Small intestine (tissue), 7 donors: ENCODE results near the gene EPB41L2. TPM values are rescaled to one million over a fixed set of nuclear protein-coding genes. Genes with fewer than 3 reads are reported as not detected.
"Not testable (repeated sequence)": the region's sequence is repeated elsewhere in the genome, so short reads cannot be mapped to it uniquely, and the experiment has no call there.

Source experiments
- DNase-seq, 2 donors: peaks; one replicate each; pipeline versions ENCODE4 v3.0.0 to v3.0.0-alpha.2; 2013
- FAIRE-seq: peaks from 2 replicates; lab custom pipeline; 2012; peaks lifted over from hg19 to GRCh38; lab: Jason Lieb, UNC
- H3K27ac ChIP-seq, 3 donors: one replicate each; pipeline ENCODE4 v1.5.1; 2013; ENCODE audit warnings: low read length in 2 of 3, mild to moderate bottlenecking in 2 of 3, control low read depth in 1 of 3, inconsistent platforms in 1 of 3, low read depth in 1 of 3, moderate library complexity in 1 of 3
- H3K27me3 ChIP-seq, 3 donors: one replicate each; pipeline ENCODE4 v1.6.1; 2013; ENCODE audit warnings: low read length in 3 of 3, inconsistent platforms in 1 of 3; ENCODE audit not compliant: control insufficient read depth in 3 of 3, insufficient read depth in 3 of 3
- H3K36me3 ChIP-seq, 3 donors: one replicate each; pipeline ENCODE4 v1.6.1; 2013; ENCODE audit warnings: low read length in 3 of 3, inconsistent platforms in 1 of 3, low read depth in 1 of 3, mild to moderate bottlenecking in 1 of 3, moderate library complexity in 1 of 3; ENCODE audit not compliant: control insufficient read depth in 3 of 3, insufficient read depth in 2 of 3
- H3K4me1 ChIP-seq, 3 donors: one replicate each; pipeline ENCODE4 v1.6.1; 2013; ENCODE audit warnings: low read length in 2 of 3, inconsistent platforms in 1 of 3, low read depth in 1 of 3, mild to moderate bottlenecking in 1 of 3, moderate library complexity in 1 of 3; ENCODE audit not compliant: control insufficient read depth in 3 of 3, insufficient read depth in 2 of 3
- H3K4me3 ChIP-seq, 3 donors: one replicate each; pipeline ENCODE4 v1.5.1; 2013; ENCODE audit warnings: low read length in 3 of 3, control low read depth in 1 of 3, inconsistent platforms in 1 of 3, low read depth in 1 of 3, mild to moderate bottlenecking in 1 of 3, moderate library complexity in 1 of 3
- H3K9me3 ChIP-seq, 2 donors: one replicate each; pipeline ENCODE4 v1.6.1; 2013; ENCODE audit warnings: low read depth in 1 of 2, low read length in 1 of 2; ENCODE audit not compliant: control insufficient read depth in 2 of 2, insufficient read depth in 1 of 2
- WGBS, 3 donors: extraction: QIAGEN DNeasy Blood & Tissue Kit; methylation state at CpG; one replicate each; pipeline ENCODE4 v1.1.7; 2013; 5-methylcytosine and 5-hydroxymethylcytosine counted together
- polyA plus RNA-seq, 4 donors: library from polyadenylated mRNA; stranded (reverse) in 3 of 4; unstranded in 1 of 4; fragments of 200-250 nt in 3 of 4; fragments of 120-200 nt in 1 of 4; gene quantifications; one replicate each; pipeline versions ENCODE4 v1.2.1 to v1.2.3, GENCODE V29; 2013
- donor health status: healthy with polysubstance abuse.
- donor health status: control.
- donor health status: control.
- donor health status: Bipolar disorder and iron deficiency.
- donor health status: healthy.

The EPB41L2 gene
- polyA plus RNA-seq, 4 donors = 14.8 to 63.0 (median 31.1) TPM

- no peaks in the 10 kb centered on the region for H3K4me1 ChIP-seq
- 27 to 45% (median 36%) methylated on average over 2 of the region's 2 CpGs for WGBS, 3 donors
- peaks cover 0 to 6% of the 10 kb centered on the region in 2 donors for H3K9me3 ChIP-seq
- no peak overlapping the region for H3K27ac ChIP-seq
- H3K27me3 ChIP-seq = no peaks in the 10 kb centered on the region
- DNase-seq (no peak), FAIRE-seq (no peak)
- H3K4me3 ChIP-seq = no peak overlapping the region
- no peaks in the 10 kb centered on the region for H3K36me3 ChIP-seq
These were observed 49.5 kb downstream of the EPB41L2 start for GRCh38 chr6:131013495-131013894.

GRCh38 chr6:131009790-131010189, 53.3 kb downstream of the EPB41L2 start:
- no peaks in the 10 kb centered on the region for H3K27me3 ChIP-seq
- no peaks in the 10 kb centered on the region for H3K4me1 ChIP-seq
- no peak overlapping the region for H3K4me3 ChIP-seq
- H3K9me3 ChIP-seq = peaks cover 2 to 28% of the 10 kb centered on the region in 2 donors
- WGBS, 3 donors = 77 to 92% (median 89%) methylated on average over 2 of the region's 2 CpGs
- H3K36me3 ChIP-seq = no peaks in the 10 kb centered on the region
- FAIRE-seq (no peak), DNase-seq (no peak)
- no peak overlapping the region for H3K27ac ChIP-seq

GRCh38 chr6:131008965-131009364, 54.1 kb downstream of the EPB41L2 start:
- H3K27ac ChIP-seq, H3K4me1 ChIP-seq, H3K27me3 ChIP-seq, H3K4me3 ChIP-seq, FAIRE-seq, H3K36me3 ChIP-seq: not testable (repeated sequence)
- WGBS, 3 donors = 54 to 83% (median 65%) methylated on average over 2 of the region's 2 CpGs
- peaks cover 2 to 28% of the 10 kb centered on the region in 2 donors for H3K9me3 ChIP-seq
- DNase-seq = peak in 1 of 2 donors; percentile 41

- not testable (repeated sequence) for H3K36me3 ChIP-seq, H3K4me3 ChIP-seq, DNase-seq, H3K27me3 ChIP-seq, H3K27ac ChIP-seq, H3K4me1 ChIP-seq, FAIRE-seq
- peaks cover 2 to 28% of the 10 kb centered on the region in 2 donors for H3K9me3 ChIP-seq
- WGBS, 3 donors = 76 to 87% (median 80%) methylated on average over 5 of the region's 5 CpGs
These were observed 55.1 kb downstream of the EPB41L2 start for GRCh38 chr6:131007964-131008363.

- Histone ChIP-seq H3K27me3 (no peaks in the 10 kb centered on the region), H3K36me3 (no peaks in the 10 kb centered on the region), H3K4me1 (peaks cover 0 to 2% (median 0%) of the 10 kb centered on the region in 3 donors), H3K4me3 (no peak overlapping the region), H3K27ac (no peak overlapping the region), H3K9me3 (peaks cover 2 to 28% of the 10 kb centered on the region in 2 donors)
- DNase-seq = no peak
- FAIRE-seq = no peak
- WGBS, 3 donors = 95 to 98% (median 95%) methylated on average over 5 of the region's 5 CpGs
These were observed 55.8 kb downstream of the EPB41L2 start for GRCh38 chr6:131007286-131007685.

GRCh38 chr6:131005439-131006016, 57.5 kb downstream of the EPB41L2 start:
- WGBS, 3 donors = 65 to 88% (median 80%) methylated on average over 3 of the region's 3 CpGs
- Histone ChIP-seq H3K36me3 (no peaks in the 10 kb centered on the region), H3K4me1 (peaks cover 0 to 2% (median 0%) of the 10 kb centered on the region in 3 donors), H3K4me3 (no peak overlapping the region), H3K27ac (no peak overlapping the region), H3K9me3 (peaks cover 2 to 28% of the 10 kb centered on the region in 2 donors), H3K27me3 (no peaks in the 10 kb centered on the region)
- DNase-seq (no peak), FAIRE-seq (no peak)

GRCh38 chr6:131004936-131005335, 58.1 kb downstream of the EPB41L2 start:
- WGBS, 3 donors = 61 to 87% (median 78%) methylated on average over 2 of the region's 2 CpGs
- no peak for DNase-seq
- Histone ChIP-seq H3K4me1 (peaks cover 0 to 2% (median 0%) of the 10 kb centered on the region in 3 donors), H3K27ac (no peak overlapping the region), H3K4me3 (no peak overlapping the region), H3K36me3 (no peaks in the 10 kb centered on the region), H3K9me3 (peaks cover 2 to 28% of the 10 kb centered on the region in 2 donors), H3K27me3 (no peaks in the 10 kb centered on the region)
- FAIRE-seq = no peak

GRCh38 chr6:131004387-131004755, 58.7 kb downstream of the EPB41L2 start:
- 73 to 93% (median 79%) methylated on average over 1 of the region's 1 CpG for WGBS, 3 donors
- Histone ChIP-seq H3K9me3 (peaks cover 2 to 28% of the 10 kb centered on the region in 2 donors), H3K4me1 (peaks cover 0 to 2% (median 0%) of the 10 kb centered on the region in 3 donors), H3K27ac (no peak overlapping the region), H3K4me3 (no peak overlapping the region), H3K36me3 (no peaks in the 10 kb centered on the region), H3K27me3 (no peaks in the 10 kb centered on the region)
- DNase-seq (no peak), FAIRE-seq (no peak)
